Muscle layer of colon (tissue), 2 donors: Measurements from ENCODE around the gene RNF141.

Experiments
- H3K27ac ChIP-seq: one replicate; pipeline ENCODE4 v1.7.0; 2013; ENCODE audit warnings: low read depth, mild to moderate bottlenecking, low read length, moderate library complexity
- H3K27me3 ChIP-seq, 2 donors: one replicate each; pipeline ENCODE4 v1.7.0; 2013; ENCODE audit warnings: low read length in 2 of 2, mild to moderate bottlenecking in 2 of 2; ENCODE audit not compliant: insufficient read depth in 2 of 2, control insufficient read depth in 1 of 2
- H3K36me3 ChIP-seq: one replicate; pipeline ENCODE4 v1.7.0; 2013; ENCODE audit warnings: mild to moderate bottlenecking, low read length; ENCODE audit not compliant: insufficient read depth
- H3K4me1 ChIP-seq: one replicate; pipeline ENCODE4 v1.7.0; 2013; ENCODE audit warnings: mild to moderate bottlenecking, low read length; ENCODE audit not compliant: insufficient read depth
- H3K4me3 ChIP-seq, 2 donors: one replicate each; pipeline ENCODE4 v1.7.0; 2013; ENCODE audit warnings: low read length in 2 of 2, low read depth in 1 of 2, mild to moderate bottlenecking in 1 of 2, moderate library complexity in 1 of 2
- H3K9ac ChIP-seq: one replicate; pipeline ENCODE4 v1.7.0; 2013; ENCODE audit warnings: low read length
- H3K9me3 ChIP-seq: one replicate; pipeline ENCODE4 v1.7.0; 2013; ENCODE audit warnings: mild to moderate bottlenecking, low read length
- donor health status: abdominal sarcoma.
- donor health status: Adenocarcinoma of cecum.

Gene RNF141, protein sequence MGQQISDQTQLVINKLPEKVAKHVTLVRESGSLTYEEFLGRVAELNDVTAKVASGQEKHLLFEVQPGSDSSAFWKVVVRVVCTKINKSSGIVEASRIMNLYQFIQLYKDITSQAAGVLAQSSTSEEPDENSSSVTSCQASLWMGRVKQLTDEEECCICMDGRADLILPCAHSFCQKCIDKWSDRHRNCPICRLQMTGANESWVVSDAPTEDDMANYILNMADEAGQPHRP

GRCh38 chr11:10540915-10541560 lies at the start of gene RNF141:
RNF141 (minus strand) TSS chr11:10541187; CDS start chr11:10534158, 7,029 bp downstream.
- Histone ChIP-seq H3K27ac (peak within 1 kb of the TSS; percentile 56), H3K27me3 (no peaks in the 10 kb centered on the region), H3K9me3 (no peaks in the 10 kb centered on the region), H3K4me1 (peaks cover 12% of the 10 kb centered on the region), H3K9ac (peak within 1 kb of the TSS; percentile 76), H3K4me3 (peak within 1 kb of the TSS; percentile 60 to 75), H3K36me3 (no peaks in the 10 kb centered on the region)

DNA sequence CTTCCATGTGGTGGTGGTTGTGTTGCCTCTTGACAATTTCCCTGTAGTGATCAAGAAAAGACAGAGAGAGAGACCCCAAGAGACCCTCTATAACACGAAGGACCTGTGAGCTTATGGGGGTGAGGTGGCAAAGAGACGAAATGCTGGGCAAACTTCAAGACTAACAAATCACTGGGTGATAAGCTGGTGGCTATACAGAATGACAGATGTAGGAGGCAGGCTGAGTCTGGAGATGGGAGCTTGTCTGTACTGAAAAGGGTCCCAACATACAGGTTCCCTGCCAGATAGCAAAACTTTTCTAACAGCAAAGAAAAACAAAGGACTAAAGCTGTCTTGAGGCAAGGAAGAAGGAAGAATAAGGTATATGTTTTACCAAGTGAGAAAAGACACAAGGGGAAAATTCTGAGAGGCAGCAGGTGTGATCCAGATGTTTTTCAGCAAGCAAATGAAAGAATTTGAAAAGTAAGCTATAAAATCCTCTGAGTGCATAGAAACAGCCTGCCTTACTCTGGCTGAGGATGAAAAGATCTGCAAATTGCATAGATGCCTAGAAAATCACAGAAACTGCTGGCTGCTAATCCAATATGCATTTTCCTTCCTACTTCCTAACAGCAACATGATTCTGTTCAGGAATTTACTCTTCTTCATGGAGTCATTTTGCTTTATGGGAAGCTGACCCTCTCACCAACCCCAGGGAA lies 49.4 kb upstream of the RNF141 start:
- Histone ChIP-seq H3K4me3 (no peak overlapping the region), H3K9me3 (no peaks in the 10 kb centered on the region), H3K4me1 (peaks cover 9% of the 10 kb centered on the region), H3K9ac (no peak overlapping the region), H3K36me3 (peaks cover 61% of the 10 kb centered on the region), H3K27me3 (no peaks in the 10 kb centered on the region), H3K27ac (no peak overlapping the region)

DNA sequence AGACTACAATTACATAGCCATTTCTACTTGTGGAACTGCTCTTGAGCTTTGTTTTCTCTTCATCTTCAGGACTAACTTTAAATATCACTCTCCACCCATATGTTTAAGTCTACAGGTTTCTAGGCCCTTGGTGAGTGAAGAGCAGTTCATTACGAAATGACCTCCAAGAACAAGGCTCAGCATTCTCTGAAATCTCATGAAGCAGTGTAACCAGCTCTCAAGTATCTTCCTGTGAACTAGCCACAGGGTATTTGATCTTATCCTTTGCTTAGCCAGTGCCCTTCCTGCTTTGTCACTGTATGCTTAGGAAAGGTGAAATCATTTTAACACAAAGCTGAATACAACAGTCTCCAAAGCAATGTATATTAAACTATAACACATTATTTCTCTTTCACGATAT lies 47.9 kb upstream of the RNF141 start:
- peaks cover 58% of the 10 kb centered on the region for H3K36me3 ChIP-seq
- no peaks in the 10 kb centered on the region for H3K27me3 ChIP-seq
- H3K9ac ChIP-seq: no peak overlapping the region
- no peak overlapping the region for H3K27ac ChIP-seq
- no peak overlapping the region for H3K4me3 ChIP-seq
- H3K9me3 ChIP-seq: no peaks in the 10 kb centered on the region
- H3K4me1 ChIP-seq: peaks cover 20% of the 10 kb centered on the region

GRCh38 chr11:10587995-10588394 lies 47.0 kb upstream of the RNF141 start:
- Histone ChIP-seq H3K4me3 (no peak overlapping the region), H3K9me3 (no peaks in the 10 kb centered on the region), H3K4me1 (peaks cover 29% of the 10 kb centered on the region), H3K27ac (no peak overlapping the region), H3K9ac (no peak overlapping the region), H3K36me3 (peaks cover 58% of the 10 kb centered on the region), H3K27me3 (no peaks in the 10 kb centered on the region)

- H3K27ac ChIP-seq: no peak overlapping the region
- H3K4me1 ChIP-seq: peaks cover 29% of the 10 kb centered on the region
- no peak overlapping the region for H3K4me3 ChIP-seq
These were observed 46.4 kb upstream of the RNF141 start for GRCh38 chr11:10587388-10587787.

DNA sequence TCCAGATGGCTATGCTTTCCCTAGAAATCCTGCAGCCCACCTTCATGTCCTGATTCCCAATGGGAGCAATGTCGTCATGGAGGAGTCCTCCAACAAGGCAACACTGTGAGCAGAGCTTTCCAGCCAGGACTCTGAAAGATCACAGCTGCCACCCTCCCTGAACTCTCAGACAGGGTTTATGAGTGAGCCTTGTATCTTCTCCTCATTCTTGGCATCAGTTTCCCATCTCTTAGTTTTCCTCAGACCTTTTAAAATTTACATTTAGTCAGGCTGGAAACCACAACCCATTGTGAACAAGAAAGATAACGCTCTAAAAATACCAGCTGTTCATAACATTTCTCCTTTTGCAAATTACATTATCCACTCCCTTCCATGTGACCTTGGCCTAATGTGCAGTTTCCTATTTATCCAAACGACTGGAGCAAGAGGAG lies 43.1 kb upstream of the RNF141 start:
- Histone ChIP-seq H3K27ac (no peak overlapping the region), H3K9ac (no peak overlapping the region), H3K4me3 (no peak overlapping the region), H3K9me3 (no peaks in the 10 kb centered on the region), H3K27me3 (no peaks in the 10 kb centered on the region), H3K36me3 (peaks cover 65% of the 10 kb centered on the region), H3K4me1 (peaks cover 51% of the 10 kb centered on the region)

More at GRCh38 chr11:10587388-10587787, 46.4 kb upstream of the RNF141 start:
- Histone ChIP-seq H3K27me3 (no peaks in the 10 kb centered on the region), H3K36me3 (peaks cover 60% of the 10 kb centered on the region), H3K9ac (no peak overlapping the region), H3K9me3 (no peaks in the 10 kb centered on the region)

GRCh38 chr11:10581481-10582019 lies 40.6 kb upstream of the RNF141 start:
- Histone ChIP-seq H3K27me3 (no peaks in the 10 kb centered on the region), H3K27ac (peak overlapping the region; percentile 38), H3K9me3 (no peaks in the 10 kb centered on the region), H3K4me1 (peaks cover 51% of the 10 kb centered on the region), H3K4me3 (no peak overlapping the region), H3K36me3 (peaks cover 73% of the 10 kb centered on the region), H3K9ac (no peak overlapping the region)

DNA sequence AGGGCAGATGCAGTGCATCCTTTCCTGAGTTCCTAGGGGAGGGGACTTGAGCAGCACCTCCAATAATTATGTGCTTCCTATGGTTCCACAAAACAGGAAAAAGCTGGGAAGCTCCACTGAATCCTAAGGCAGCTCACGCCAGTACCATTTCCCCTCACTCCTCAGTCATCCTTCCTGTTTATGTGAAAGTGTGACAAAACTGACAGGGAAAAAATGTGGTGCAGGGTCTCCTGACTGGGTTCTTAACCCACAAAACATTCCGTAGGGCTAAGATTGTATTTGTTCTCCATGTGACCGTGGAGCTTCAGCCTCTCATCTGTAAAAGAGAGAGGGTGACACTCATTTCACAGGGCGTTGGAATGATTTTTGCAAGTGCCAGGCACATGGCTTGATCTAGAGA lies 39.6 kb upstream of the RNF141 start:
- peaks cover 51% of the 10 kb centered on the region for H3K4me1 ChIP-seq
- H3K27me3 ChIP-seq: no peaks in the 10 kb centered on the region
- peaks cover 82% of the 10 kb centered on the region for H3K36me3 ChIP-seq
- H3K27ac ChIP-seq: peak overlapping the region; percentile 12
- no peak overlapping the region for H3K4me3 ChIP-seq
- H3K9me3 ChIP-seq: no peaks in the 10 kb centered on the region
- H3K9ac ChIP-seq: no peak overlapping the region

- Histone ChIP-seq H3K27me3 (no peaks in the 10 kb centered on the region), H3K9ac (no peak overlapping the region), H3K27ac (no peak overlapping the region), H3K36me3 (peaks cover 91% of the 10 kb centered on the region), H3K4me1 (peaks cover 45% of the 10 kb centered on the region), H3K4me3 (no peak overlapping the region), H3K9me3 (no peaks in the 10 kb centered on the region)
These were observed 38.7 kb upstream of the RNF141 start for GRCh38 chr11:10579700-10580099.

- Histone ChIP-seq H3K36me3 (peaks cover 73% of the 10 kb centered on the region), H3K27me3 (no peaks in the 10 kb centered on the region), H3K9ac (no peak overlapping the region), H3K27ac (no peak overlapping the region), H3K4me3 (no peak overlapping the region), H3K4me1 (peaks cover 19% of the 10 kb centered on the region), H3K9me3 (no peaks in the 10 kb centered on the region)
These were observed 35.0 kb upstream of the RNF141 start for GRCh38 chr11:10576035-10576398.

- peaks cover 68% of the 10 kb centered on the region for H3K36me3 ChIP-seq
- no peaks in the 10 kb centered on the region for H3K27me3 ChIP-seq
- H3K27ac ChIP-seq: no peak overlapping the region
- no peaks in the 10 kb centered on the region for H3K9me3 ChIP-seq
- no peak overlapping the region for H3K4me3 ChIP-seq
- no peak overlapping the region for H3K9ac ChIP-seq
- H3K4me1 ChIP-seq: peaks cover 14% of the 10 kb centered on the region
These were observed 34.5 kb upstream of the RNF141 start for GRCh38 chr11:10575346-10576034.
